Anterior cingulate cortex (tissue), 58 donors: Measurements from ENCODE around the gene ADRM1.

Source experiments
- DNase-seq, 58 donors: peaks; one replicate each; lab custom pipeline; 2025; lab: John Stamatoyannopoulos, UW

ADRM1 gene

GRCh38 chr20:62309198-62309944, 6.6 kb downstream of the ADRM1 start:
- no peak for DNase-seq

- no peak for DNase-seq
These were observed 7.4 kb downstream of the ADRM1 start for GRCh38 chr20:62309947-62310756.

- DNase-seq, result no peak
These were observed 7.9 kb downstream of the ADRM1 start for GRCh38 chr20:62310757-62311121.

- DNase-seq, result no peak
These were observed 8.4 kb downstream of the ADRM1 start for GRCh38 chr20:62311150-62311549.

GRCh38 chr20:62311832-62312661, 9.2 kb downstream of the ADRM1 start:
- DNase-seq, result no peak

- DNase-seq, result no peak
These were observed 9.8 kb downstream of the ADRM1 start for GRCh38 chr20:62312662-62312977.

- DNase-seq, result no peak
These were observed 10.2 kb downstream of the ADRM1 start for GRCh38 chr20:62313021-62313420.

- no peak for DNase-seq
These were observed 10.9 kb downstream of the ADRM1 start for GRCh38 chr20:62313460-62314338.

- no peak for DNase-seq
These were observed 11.5 kb downstream of the ADRM1 start for GRCh38 chr20:62314339-62314638.

GRCh38 chr20:62314711-62315302, 12.0 kb downstream of the ADRM1 start:
- no peak for DNase-seq

- DNase-seq, result no peak
These were observed 13.0 kb downstream of the ADRM1 start for GRCh38 chr20:62315773-62316172.

- peak in 9 of 58 donors; percentile 10 to 62 (median 29) for DNase-seq
These were observed 13.8 kb downstream of the ADRM1 start for GRCh38 chr20:62316331-62317166.

- DNase-seq, result peak in 2 of 58 donors; percentile 25
These were observed 14.4 kb downstream of the ADRM1 start for GRCh38 chr20:62317167-62317655.

- DNase-seq, result no peak
These were observed 15.9 kb downstream of the ADRM1 start for GRCh38 chr20:62318400-62319345.

GRCh38 chr20:62319346-62319909, 16.6 kb downstream of the ADRM1 start:
- no peak for DNase-seq

GRCh38 chr20:62320581-62321354, 18.0 kb downstream of the ADRM1 start:
- peak in 1 of 58 donors; percentile 66 for DNase-seq
